Uterus (tissue), 4 donors: ENCODE measurements around the gene PPP1R14D. TPM values are rescaled to one million over a fixed set of nuclear protein-coding genes. Genes with fewer than 3 reads are reported as not detected.

Experiments used
- DNase-seq, 2 donors: peaks; one replicate each; pipeline ENCODE4 v3.0.0-alpha.2; 2019 to 2020
- H3K27ac ChIP-seq, 2 donors: fragments of 200-600 bp; sonication (generic); 1 replicate in 1 of 2; 2 replicates in 1 of 2; pipeline ENCODE4 v1.5.1; 2016 to 2018
- H3K27me3 ChIP-seq, 2 donors: fragments of 200-600 bp; sonication (generic); one replicate each; pipeline ENCODE4 v1.5.1; 2018 to 2019; ENCODE audit warnings: control low read depth in 1 of 2
- H3K36me3 ChIP-seq, 2 donors: fragments of 200-600 bp; sonication (generic); one replicate each; pipeline ENCODE4 v1.5.1; 2019; ENCODE audit warnings: control low read depth in 1 of 2
- H3K4me1 ChIP-seq, 2 donors: fragments of 200-600 bp; sonication (generic); one replicate each; pipeline ENCODE4 v1.5.1; 2018 to 2019; ENCODE audit warnings: control low read depth in 1 of 2
- H3K4me3 ChIP-seq, 2 donors: fragments of 200-600 bp; sonication (generic); 1 replicate in 1 of 2; 2 replicates in 1 of 2; pipeline ENCODE4 v1.5.1; 2018 to 2019; ENCODE audit warnings: mild to moderate bottlenecking in 1 of 2
- H3K9me3 ChIP-seq, 2 donors: fragments of 200-600 bp; sonication (generic); one replicate each; pipeline ENCODE4 v1.5.1; 2019; ENCODE audit warnings: control low read depth in 1 of 2
- CTCF ChIP-seq, 4 experiments: fragments of 200-600 bp in 2 of 4; fragments of 450-650 bp in 2 of 4; sonication (generic) in 2 of 4; IDR thresholded peaks; one replicate each; pipeline ENCODE4 v1.5.1; 2016 to 2019; ENCODE audit warnings: antibody characterized with exemption in 4 of 4, mild to moderate bottlenecking in 2 of 4, moderate library complexity in 1 of 4
- POLR2A ChIP-seq, 2 donors: fragments of 450-650 bp; IDR thresholded peaks; one replicate each; pipeline ENCODE4 v1.6.1; 2016; ENCODE audit warnings: antibody characterized with exemption in 2 of 2, mild to moderate bottlenecking in 1 of 2, moderate library complexity in 1 of 2
- intact Hi-C: fragments of 100-400 bp; cut with DNase I; formaldehyde crosslinking; loops from one replicate; pipeline ENCODE4 v1.15.1; 2023; ENCODE audit warnings: low total_unique reads
- total RNA-seq, 4 donors: library from RNA; depleted of rRNA in 3 of 4; stranded (reverse); fragments of >200 nt in 3 of 4; gene quantifications; one replicate each; pipeline versions ENCODE4 v1.1.0 to v1.2.4, GENCODE V29; 2014 to 2023
- donor health status: DM: yes; HTN: yes; CAD: no.

The PPP1R14D gene
- total RNA-seq, 4 donors from 2014 or later = not detected

GRCh38 chr15:40789999-40790398 lies 38.5 kb downstream of the PPP1R14D start:
- no peak for DNase-seq
- Histone ChIP-seq H3K27me3 (no peaks in the 10 kb centered on the region), H3K4me1 (no peaks in the 10 kb centered on the region), H3K27ac (no peak overlapping the region), H3K36me3 (no peaks in the 10 kb centered on the region), H3K4me3 (no peak overlapping the region), H3K9me3 (no peaks in the 10 kb centered on the region)
- TF ChIP-seq CTCF (IDR thresholded peaks at IDR 0.05) (no peak), POLR2A (IDR thresholded peaks at IDR 0.05) (no peak)
- intact Hi-C loops = no loop called here

GRCh38 chr15:40789119-40789518 lies 39.4 kb downstream of the PPP1R14D start:
- H3K36me3 ChIP-seq = no peaks in the 10 kb centered on the region
- DNase-seq = no peak
- TF ChIP-seq POLR2A (IDR thresholded peaks at IDR 0.05) (no peak), CTCF (IDR thresholded peaks at IDR 0.05) (no peak)
- H3K4me1 ChIP-seq = no peaks in the 10 kb centered on the region
- no peak overlapping the region for H3K4me3 ChIP-seq
- no peaks in the 10 kb centered on the region for H3K27me3 ChIP-seq
- no peaks in the 10 kb centered on the region for H3K9me3 ChIP-seq
- no peak overlapping the region for H3K27ac ChIP-seq
- intact Hi-C loops = no loop called here

- H3K4me3 ChIP-seq = no peak overlapping the region
- intact Hi-C loops = no loop called here
- no peak for DNase-seq
- TF ChIP-seq CTCF (IDR thresholded peaks at IDR 0.05) (no peak), POLR2A (IDR thresholded peaks at IDR 0.05) (no peak)
- H3K9me3 ChIP-seq = no peaks in the 10 kb centered on the region
- no peaks in the 10 kb centered on the region for H3K27me3 ChIP-seq
- H3K36me3 ChIP-seq = no peaks in the 10 kb centered on the region
- no peaks in the 10 kb centered on the region for H3K4me1 ChIP-seq
- H3K27ac ChIP-seq = no peak overlapping the region
Observed at GRCh38 chr15:40787991-40788390, 40.5 kb downstream of the PPP1R14D start.

- Histone ChIP-seq H3K27me3 (no peaks in the 10 kb centered on the region), H3K36me3 (no peaks in the 10 kb centered on the region), H3K4me3 (no peak overlapping the region), H3K9me3 (no peaks in the 10 kb centered on the region), H3K27ac (no peak overlapping the region), H3K4me1 (no peaks in the 10 kb centered on the region)
- no peak for DNase-seq
- intact Hi-C loops = no loop called here
- TF ChIP-seq POLR2A (IDR thresholded peaks at IDR 0.05) = no peak
- TF ChIP-seq CTCF (IDR thresholded peaks at IDR 0.05) = no peak
Observed at GRCh38 chr15:40787344-40787841, 41.1 kb downstream of the PPP1R14D start.

GRCh38 chr15:40785814-40786213 lies 42.7 kb downstream of the PPP1R14D start:
- Histone ChIP-seq H3K27ac (no peak overlapping the region), H3K36me3 (no peaks in the 10 kb centered on the region), H3K9me3 (no peaks in the 10 kb centered on the region), H3K4me3 (no peak overlapping the region), H3K4me1 (no peaks in the 10 kb centered on the region), H3K27me3 (no peaks in the 10 kb centered on the region)
- intact Hi-C loops = no loop called here
- TF ChIP-seq POLR2A (IDR thresholded peaks at IDR 0.05) (no peak), CTCF (IDR thresholded peaks at IDR 0.05) (no peak)
- no peak for DNase-seq
